Measurements from ENCODE around the gene MYADM.
"Not testable (repeated sequence)": the region's sequence is repeated elsewhere in the genome, so short reads cannot be mapped to it uniquely, and the experiment has no call there.

The MYADM gene

DNA sequence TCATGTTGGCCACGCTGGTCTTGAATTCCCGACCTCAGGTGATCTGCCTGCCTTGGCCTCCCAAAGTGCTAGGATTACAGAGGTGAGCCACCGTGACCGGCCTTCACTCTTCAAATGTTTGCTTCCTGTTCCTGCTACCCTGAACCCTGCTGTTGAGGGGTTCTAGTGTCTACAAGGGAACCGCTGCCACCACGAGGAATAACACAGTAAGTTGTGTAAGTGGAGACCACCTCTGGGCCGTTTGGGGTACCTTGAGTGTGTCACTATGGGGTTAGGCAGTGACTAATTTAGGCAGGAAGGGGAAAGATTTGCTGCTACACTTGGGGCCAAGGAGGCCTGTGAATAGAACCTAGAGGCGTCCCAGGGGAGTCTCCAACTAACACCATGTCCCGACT lies 2.2 kb upstream of the MYADM start:
- no peak for DNase-seq (ENCODE audit: extremely low read depth, low read depth)
- TF ChIP-seq CTCF (IDR thresholded peaks at IDR 0.05; ENCODE audit: low read depth, low read length) = no peak

DNA sequence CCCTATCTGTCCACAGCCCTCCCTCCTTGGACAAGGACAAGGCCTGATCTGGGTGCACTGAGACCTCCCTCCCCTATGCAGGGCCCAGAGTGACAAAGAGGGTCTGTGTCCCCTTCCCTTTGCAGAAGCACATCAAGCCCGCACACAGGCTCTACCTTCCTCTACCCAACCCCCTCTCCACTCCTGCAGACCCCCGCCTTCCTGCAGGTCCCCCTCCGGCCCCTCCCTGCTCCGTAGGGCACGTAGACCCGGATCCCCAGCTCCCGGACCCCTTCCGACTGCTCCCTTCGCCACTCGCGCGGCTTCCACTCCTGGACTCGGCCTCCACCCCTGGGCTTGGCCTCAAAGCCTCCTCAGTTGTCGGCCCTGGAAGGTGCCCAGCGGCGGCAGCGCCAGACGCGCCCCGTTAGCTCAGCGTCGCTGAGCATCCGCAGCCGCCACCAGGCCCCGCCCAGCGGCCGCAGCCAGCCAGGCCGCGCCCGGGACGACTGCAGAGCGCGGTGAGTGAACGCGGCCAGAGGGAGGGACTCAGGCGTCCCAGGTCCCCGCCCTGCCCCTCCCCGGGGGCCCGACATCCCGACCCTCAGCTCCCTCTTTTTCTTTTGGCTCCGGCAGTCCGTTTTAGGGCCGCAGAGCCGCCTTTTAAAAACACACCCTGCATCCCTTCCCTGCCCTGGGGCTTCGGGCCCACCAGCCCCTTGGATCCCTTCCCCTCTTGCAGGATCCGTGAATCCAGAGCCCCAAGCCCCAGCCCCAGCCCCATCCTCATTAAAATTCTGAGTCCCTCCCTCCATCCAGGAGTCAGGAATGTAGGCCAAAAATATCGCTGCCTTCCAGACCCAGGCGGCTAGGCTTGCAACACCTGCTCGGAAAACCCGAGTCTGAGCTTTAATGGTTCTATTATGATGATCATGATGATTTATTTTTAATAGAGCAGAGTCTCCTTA lies 1.5 kb upstream of the MYADM start:
- DNase-seq (ENCODE audit: extremely low read depth, low read depth) = no peak
- no peak for TF ChIP-seq CTCF (IDR thresholded peaks at IDR 0.05; ENCODE audit: low read depth, low read length)

DNA sequence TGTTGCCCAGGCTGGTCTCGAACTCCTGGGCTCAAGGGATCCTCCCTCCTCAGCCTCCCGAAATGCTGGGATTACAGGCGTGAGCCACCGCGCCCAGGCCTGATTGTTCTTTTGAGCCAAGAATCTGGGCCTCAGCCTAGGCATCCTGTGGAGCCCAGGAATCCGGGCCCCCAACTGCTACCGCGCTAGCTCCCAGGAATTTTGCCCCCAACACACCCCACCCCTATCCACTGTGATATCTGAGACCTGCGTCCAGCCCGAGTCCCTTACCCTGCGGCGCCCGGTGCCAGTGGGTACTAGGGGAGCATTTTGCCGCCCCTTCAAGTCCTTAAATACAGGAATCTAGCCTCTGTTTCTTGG lies 838 bp upstream of the MYADM start:
- DNase-seq (ENCODE audit: extremely low read depth, low read depth) = no peak

DNA sequence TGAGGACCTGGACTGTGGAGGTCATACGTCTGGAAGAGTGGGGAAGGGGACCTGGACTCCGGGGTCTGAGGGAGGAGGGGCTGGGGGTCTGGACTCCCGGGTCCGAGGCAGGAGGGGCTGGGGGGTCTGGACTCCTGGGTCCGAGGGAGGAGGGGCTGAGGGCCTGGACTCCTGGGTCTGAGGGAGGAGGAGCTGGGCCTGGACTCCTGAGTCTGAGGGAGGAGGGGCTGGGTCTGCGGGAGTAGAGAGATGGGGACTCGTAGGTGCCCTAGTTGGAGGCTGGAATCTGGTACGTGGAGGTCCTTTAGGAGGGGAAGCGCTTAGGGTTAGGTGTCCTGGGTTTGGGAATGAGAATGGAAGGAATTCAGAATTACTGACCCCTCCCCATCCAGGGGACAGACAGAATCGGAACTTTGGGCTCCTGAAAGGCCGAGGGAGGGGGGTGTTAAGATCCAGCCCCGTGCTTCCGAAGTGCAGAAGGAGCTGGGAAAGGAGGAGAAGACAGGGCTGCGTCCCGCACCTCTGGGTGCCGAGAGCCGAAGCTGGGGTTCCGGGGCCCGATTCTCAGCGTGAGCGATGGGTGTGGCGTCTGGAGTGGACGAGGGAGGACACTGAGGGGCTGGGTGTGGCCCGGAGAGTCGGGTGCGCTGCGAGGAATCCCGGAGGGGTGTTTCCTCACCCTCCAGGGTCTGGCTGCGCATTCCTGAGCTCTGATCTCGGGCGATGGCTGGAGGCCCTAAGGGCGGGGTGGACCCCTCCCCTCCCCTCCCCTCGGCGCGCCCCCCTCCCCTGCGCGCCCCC lies 608 bp downstream of the MYADM start:
- no peak for TF ChIP-seq CTCF (IDR thresholded peaks at IDR 0.05; ENCODE audit: low read depth, low read length)
- no peak for DNase-seq (ENCODE audit: extremely low read depth, low read depth)

More for the DNA sequence above, 838 bp upstream of the MYADM start:
- TF ChIP-seq CTCF (IDR thresholded peaks at IDR 0.05; ENCODE audit: low read depth, low read length) = no peak

DNA sequence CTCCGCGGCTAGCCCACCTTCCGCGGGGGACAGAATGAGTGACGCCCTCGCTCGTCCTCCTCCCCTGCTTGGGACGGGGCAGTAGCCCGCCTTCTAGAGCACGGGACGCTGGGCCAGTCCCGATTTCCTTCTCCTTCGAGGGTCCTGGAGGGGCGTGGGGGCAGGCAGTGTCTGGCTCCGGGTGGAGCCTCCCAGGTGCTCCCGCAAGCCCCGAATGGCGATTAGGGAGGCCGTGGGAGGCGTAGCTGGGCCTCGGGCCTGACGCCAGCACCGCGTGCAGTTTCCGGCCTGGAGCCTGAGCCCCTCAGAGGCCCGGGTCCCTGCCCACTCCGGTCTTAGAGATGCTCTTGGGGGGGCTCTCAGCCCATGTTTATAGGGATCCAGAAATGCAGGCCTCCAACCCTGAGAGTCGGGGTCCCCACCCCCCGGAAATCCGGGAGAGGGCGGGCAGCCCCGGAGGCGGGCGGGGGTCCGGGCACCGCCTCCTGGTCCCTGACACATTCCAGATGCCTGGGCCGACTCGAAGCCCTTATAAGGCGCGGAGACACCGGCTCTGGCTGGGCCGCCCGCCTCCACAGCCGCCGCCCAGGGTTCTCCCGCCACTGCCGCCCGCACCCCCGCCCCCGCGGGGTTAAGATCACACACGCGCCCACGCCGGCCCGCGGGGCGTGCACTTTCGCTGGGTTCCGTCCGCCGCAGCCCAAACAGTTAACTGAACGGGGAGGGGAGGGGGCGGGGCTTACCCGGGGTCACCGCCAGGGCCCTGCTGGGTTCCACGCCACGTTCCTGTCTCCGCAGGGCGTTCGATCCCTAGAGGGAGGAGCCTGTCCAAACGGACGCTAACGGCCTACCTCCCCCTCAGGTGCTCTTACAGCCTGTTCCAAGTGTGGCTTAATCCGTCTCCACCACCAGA lies 1.5 kb downstream of the MYADM start:
- TF ChIP-seq CTCF (IDR thresholded peaks at IDR 0.05; ENCODE audit: low read depth, low read length) = no peak; the same call in 1 of the 2 replicates
- peak; percentile 78 for DNase-seq (ENCODE audit: extremely low read depth, low read depth)

- not testable (repeated sequence) for DNase-seq (ENCODE audit: extremely low read depth, low read depth)
Measured at GRCh38 chr19:53869805-53870484, 2.3 kb downstream of the MYADM start.

- DNase-seq (ENCODE audit: extremely low read depth, low read depth) = no peak
- no peak for TF ChIP-seq CTCF (IDR thresholded peaks at IDR 0.05; ENCODE audit: low read depth, low read length)
Measured at GRCh38 chr19:53870485-53870844, 2.8 kb downstream of the MYADM start.
